Pancreas (tissue), 10 donors: ENCODE data around the gene SORL1-AS1.

ENCODE experiments used
- ATAC-seq, 4 donors: fragments of 200-7000 bp; cut with Tn5 transposase; one replicate each; pipeline versions ENCODE4 v1.8.0 to v1.9.1; 2020; ENCODE audit warnings: mild to moderate bottlenecking in 4 of 4, moderate library complexity in 4 of 4
- DNase-seq, 6 donors: peaks; one replicate each; pipeline ENCODE4 v3.0.0-alpha.2; 2020
- FAIRE-seq: peaks from 2 replicates; lab custom pipeline; 2012; peaks lifted over from hg19 to GRCh38; lab: Jason Lieb, UNC
- H3K27ac ChIP-seq, 4 donors: fragments of 200-600 bp; sonication (generic); 1 replicate in 3 of 4; 2 replicates in 1 of 4; pipeline versions ENCODE4 v1.5.0 to v1.8.0; 2020
- H3K27me3 ChIP-seq, 4 donors: fragments of 200-600 bp; one replicate each; pipeline ENCODE4 v1.8.0; 2021
- H3K36me3 ChIP-seq, 3 donors: fragments of 200-600 bp; sonication (generic) in 1 of 3; one replicate each; pipeline versions ENCODE4 v1.5.0 to v1.8.0; 2020 to 2021
- H3K4me1 ChIP-seq, 3 donors: fragments of 200-600 bp; one replicate each; pipeline ENCODE4 v1.8.0; 2021
- H3K4me3 ChIP-seq, 4 donors: fragments of 200-600 bp; sonication (generic) in 2 of 4; one replicate each; pipeline versions ENCODE4 v1.5.0 to v1.8.0; 2020 to 2021
- H3K9me3 ChIP-seq, 4 donors: fragments of 200-600 bp; one replicate each; pipeline ENCODE4 v1.8.0; 2021
- WGBS, 2 donors: extraction: QIAGEN DNeasy Blood & Tissue Kit; methylation state at CpG; one replicate each; pipeline ENCODE4 v1.1.7; 2013; 5-methylcytosine and 5-hydroxymethylcytosine counted together
- intact Hi-C, 3 donors: fragments of 100-400 bp; cut with DNase I; formaldehyde crosslinking; loops; one replicate each; pipeline versions ENCODE4 v1.11.1 to v1.14.2; 2022
- TF ChIP-seq, protein P1 (sequence below), 4 donors: fragments of 200-600 bp; sonication (generic) in 3 of 4; IDR thresholded peaks; one replicate each; pipeline versions ENCODE4 v1.5.0 to v1.8.0; 2021; ENCODE audit warnings: antibody characterized with exemption in 4 of 4
- donor health status: healthy with polysubstance abuse.
- donor health status: DM: no; HTN: no; CAD: no; lungs with moderate emphysema.
- donor health status: DM: no; HTN: no; CAD: no.
- donor health status: control.
- donor health status: control.
- donor health status: Bipolar disorder and iron deficiency.
- donor health status: DM: yes; HTN: yes; CAD: no.
- donor health status: DM: no; HTN: no; CAD: no.
- donor health status: DM: no; HTN: no; CAD: no.
- donor health status: DM: yes; HTN: yes; CAD: no.

SORL1-AS1 gene

DNA sequence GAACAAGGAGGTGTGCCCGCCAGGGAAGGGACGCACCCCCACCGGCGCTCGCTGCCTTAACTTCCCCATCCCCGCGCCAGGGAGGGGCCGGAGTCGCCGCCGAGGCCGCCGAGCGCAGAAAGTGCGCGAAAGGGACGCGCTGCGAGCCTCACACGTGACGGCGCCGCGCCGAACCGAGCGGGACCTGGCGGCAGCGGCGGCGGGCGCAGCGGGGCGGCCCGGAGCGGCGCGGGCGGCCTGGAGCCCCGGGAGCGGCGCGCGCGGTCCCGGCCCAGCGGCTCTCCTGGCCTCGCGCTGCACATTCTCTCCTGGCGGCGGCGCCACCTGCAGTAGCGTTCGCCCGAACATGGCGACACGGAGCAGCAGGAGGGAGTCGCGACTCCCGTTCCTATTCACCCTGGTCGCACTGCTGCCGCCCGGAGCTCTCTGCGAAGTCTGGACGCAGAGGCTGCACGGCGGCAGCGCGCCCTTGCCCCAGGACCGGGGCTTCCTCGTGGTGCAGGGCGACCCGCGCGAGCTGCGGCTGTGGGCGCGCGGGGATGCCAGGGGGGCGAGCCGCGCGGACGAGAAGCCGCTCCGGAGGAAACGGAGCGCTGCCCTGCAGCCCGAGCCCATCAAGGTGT lies 670 bp downstream of the SORL1-AS1 start, which contains the start of gene SORL1:
TSS of gene SORL1 (plus strand) at position 329 of the 623 bp plus-strand sequence. CDS start at position 347, 18 bp downstream.
- DNase-seq (peak; percentile 55 to 84 (median 70)), ATAC-seq (peak; percentile 87 to 93 (median 88)), FAIRE-seq (no peak)
- Histone ChIP-seq H3K27ac (peak within 1 kb of the TSS; percentile 51 to 74 (median 69)), H3K36me3 (no peaks in the 10 kb centered on the region), H3K4me1 (no peaks in the 10 kb centered on the region), H3K4me3 (peak within 1 kb of the TSS; percentile 49 to 77 (median 64)), H3K27me3 (no peaks in the 10 kb centered on the region), H3K9me3 (no peaks in the 10 kb centered on the region)
- intact Hi-C loops: no loop called here
- TF ChIP-seq, protein P1, sequence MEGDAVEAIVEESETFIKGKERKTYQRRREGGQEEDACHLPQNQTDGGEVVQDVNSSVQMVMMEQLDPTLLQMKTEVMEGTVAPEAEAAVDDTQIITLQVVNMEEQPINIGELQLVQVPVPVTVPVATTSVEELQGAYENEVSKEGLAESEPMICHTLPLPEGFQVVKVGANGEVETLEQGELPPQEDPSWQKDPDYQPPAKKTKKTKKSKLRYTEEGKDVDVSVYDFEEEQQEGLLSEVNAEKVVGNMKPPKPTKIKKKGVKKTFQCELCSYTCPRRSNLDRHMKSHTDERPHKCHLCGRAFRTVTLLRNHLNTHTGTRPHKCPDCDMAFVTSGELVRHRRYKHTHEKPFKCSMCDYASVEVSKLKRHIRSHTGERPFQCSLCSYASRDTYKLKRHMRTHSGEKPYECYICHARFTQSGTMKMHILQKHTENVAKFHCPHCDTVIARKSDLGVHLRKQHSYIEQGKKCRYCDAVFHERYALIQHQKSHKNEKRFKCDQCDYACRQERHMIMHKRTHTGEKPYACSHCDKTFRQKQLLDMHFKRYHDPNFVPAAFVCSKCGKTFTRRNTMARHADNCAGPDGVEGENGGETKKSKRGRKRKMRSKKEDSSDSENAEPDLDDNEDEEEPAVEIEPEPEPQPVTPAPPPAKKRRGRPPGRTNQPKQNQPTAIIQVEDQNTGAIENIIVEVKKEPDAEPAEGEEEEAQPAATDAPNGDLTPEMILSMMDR (IDR thresholded peaks at IDR 0.05): peak in 3 of 4 donors; percentile 13 to 18 (median 15)
- WGBS, 2 donors: 0 to 1% methylated on average over 60 to 89 of the region's 89 CpGs

GRCh38 chr11:121451178-121451985 lies 1.4 kb downstream of the SORL1-AS1 start:
- DNase-seq (peak in 1 of 6 donors; percentile 24), ATAC-seq (peak; percentile 14 to 51 (median 36)), FAIRE-seq (no peak)
- H3K9me3 ChIP-seq: no peaks in the 10 kb centered on the region
- H3K4me1 ChIP-seq: no peaks in the 10 kb centered on the region
- no peaks in the 10 kb centered on the region for H3K36me3 ChIP-seq
- intact Hi-C loops: no loop called here
- peak overlapping the region; percentile 14 to 60 (median 55) for H3K27ac ChIP-seq
- peak overlapping the region; percentile 21 to 74 (median 41) for H3K4me3 ChIP-seq
- WGBS, 2 donors: 16 to 19% methylated on average over 22 of the region's 22 CpGs
- TF ChIP-seq, protein P1 (IDR thresholded peaks at IDR 0.05): no peak
- no peaks in the 10 kb centered on the region for H3K27me3 ChIP-seq

DNA sequence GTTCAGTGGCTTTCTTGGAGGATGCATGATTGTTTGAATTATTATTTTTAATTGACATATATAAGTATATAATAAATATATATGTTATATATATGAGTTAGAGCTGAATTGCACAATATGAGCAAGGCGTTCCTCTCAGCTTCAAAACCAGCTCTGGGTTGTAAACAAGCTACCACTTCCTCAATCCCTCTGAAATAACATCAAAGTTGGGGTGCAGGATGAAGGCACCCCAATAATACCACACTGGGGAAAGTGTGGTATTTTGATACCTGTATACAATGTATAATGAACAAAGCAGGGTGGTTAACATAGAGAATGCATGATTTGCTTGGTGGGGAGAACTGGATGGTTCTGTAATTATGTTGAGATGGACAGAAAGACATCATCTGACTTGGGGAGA lies 2.4 kb downstream of the SORL1-AS1 start:
- DNase-seq (no peak), FAIRE-seq (no peak), ATAC-seq (no peak)
- H3K36me3 ChIP-seq: no peaks in the 10 kb centered on the region
- intact Hi-C loops: no loop called here
- no peak overlapping the region for H3K27ac ChIP-seq
- WGBS, 2 donors: 82 to 86% methylated on average over 1 of the region's 1 CpG
- H3K9me3 ChIP-seq: no peaks in the 10 kb centered on the region
- H3K4me1 ChIP-seq: no peaks in the 10 kb centered on the region
- TF ChIP-seq, protein P1 (IDR thresholded peaks at IDR 0.05): no peak
- H3K27me3 ChIP-seq: no peaks in the 10 kb centered on the region
- no peak overlapping the region for H3K4me3 ChIP-seq

- intact Hi-C loops: no loop called here
- no peak for ATAC-seq
- FAIRE-seq: no peak
- Histone ChIP-seq H3K4me3 (no peak overlapping the region), H3K36me3 (no peaks in the 10 kb centered on the region), H3K9me3 (no peaks in the 10 kb centered on the region), H3K4me1 (no peaks in the 10 kb centered on the region), H3K27ac (no peak overlapping the region), H3K27me3 (no peaks in the 10 kb centered on the region)
- no peak for DNase-seq
- WGBS, 2 donors: 83 to 84% methylated on average over 2 of the region's 2 CpGs
- TF ChIP-seq, protein P1 (IDR thresholded peaks at IDR 0.05): no peak
These were observed 3.1 kb downstream of the SORL1-AS1 start for GRCh38 chr11:121449626-121450025.
